HG02763 (cell line): ENCODE measurements around the gene EGR4.

ENCODE experiments used
- ATAC-seq: cut with Tn5 transposase; IDR thresholded peaks from one replicate; pipeline ENCODE4 v1.9.1; 2021; ENCODE audit warnings: mild to moderate bottlenecking, moderate library complexity; ENCODE audit not compliant: unreplicated experiment

EGR4 gene

GRCh38 chr2:73250872-73251846, 42.2 kb downstream of the EGR4 start:
- ATAC-seq: no peak

DNA sequence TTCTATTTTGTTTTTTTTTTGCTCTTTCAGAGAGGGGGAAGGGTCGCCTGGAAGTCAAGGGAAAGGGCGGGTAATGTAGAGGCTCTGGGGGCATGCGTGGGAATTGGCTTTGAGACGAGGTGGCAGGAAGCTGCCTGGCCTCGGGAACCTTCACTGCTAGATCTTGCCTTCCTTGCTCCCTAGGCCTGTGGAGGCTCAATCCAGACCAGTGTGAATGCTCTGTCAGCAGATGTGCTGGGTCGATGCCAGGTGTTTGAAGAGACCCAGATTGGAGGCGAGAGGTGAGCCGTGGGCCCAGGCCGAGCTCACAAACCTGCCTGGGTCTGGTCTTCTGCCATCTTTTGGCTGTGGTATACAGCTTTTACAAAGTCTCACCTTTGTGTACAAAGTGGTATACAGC, 43.7 kb downstream of the EGR4 start:
- no peak for ATAC-seq

GRCh38 chr2:73246850-73247249, 46.5 kb downstream of the EGR4 start:
- ATAC-seq: no peak

DNA sequence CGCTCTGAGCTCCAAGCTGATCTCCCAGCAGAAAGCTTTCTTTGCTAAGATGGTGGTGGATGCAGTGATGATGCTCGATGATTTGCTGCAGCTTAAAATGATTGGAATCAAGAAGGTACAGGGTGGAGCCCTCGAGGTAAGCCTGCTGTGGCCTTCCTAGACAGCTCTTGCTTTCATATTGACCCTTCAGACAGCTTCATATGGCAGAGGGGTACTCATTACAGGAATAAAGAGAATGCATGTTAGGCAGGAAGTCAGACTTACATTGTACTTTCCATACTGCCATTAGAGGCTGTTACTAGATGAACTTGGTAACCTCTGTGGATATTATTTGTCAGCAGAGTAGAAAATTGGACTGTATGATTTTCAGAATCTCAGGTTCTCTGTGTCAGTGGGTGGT, 48.8 kb downstream of the EGR4 start:
- ATAC-seq: no peak

GRCh38 chr2:73243884-73244570, 49.3 kb downstream of the EGR4 start:
- no peak for ATAC-seq
